A549 (cell line): ENCODE results near the gene TBC1D22A.

Experiments
- CTCF ChIP-seq: fragments of >200 bp; sonication (Bioruptor Twin); formaldehyde crosslinking; IDR thresholded peaks from 3 replicates; pipeline ENCODE4 v1.5.1; 2016
- ZNF302 ChIP-seq: fragments of 250-450 bp; sonication (Bioruptor Pico); IDR thresholded peaks from 2 replicates; pipeline ENCODE4 v1.9.0; 2021; ENCODE audit warnings: inconsistent platforms, mild to moderate bottlenecking, moderate library complexity

GRCh38 chr22:47114813-47115517 is 352.5 kb downstream of the TBC1D22A start:
- TF ChIP-seq CTCF (no peak), ZNF302 (CRISPR knock-in tag) (no peak)
